ENCODE data around the gene RNF151.
A peak's percentile ranks its signal among the peaks of the same experiment; 100 is the strongest.

Gene RNF151

DNA sequence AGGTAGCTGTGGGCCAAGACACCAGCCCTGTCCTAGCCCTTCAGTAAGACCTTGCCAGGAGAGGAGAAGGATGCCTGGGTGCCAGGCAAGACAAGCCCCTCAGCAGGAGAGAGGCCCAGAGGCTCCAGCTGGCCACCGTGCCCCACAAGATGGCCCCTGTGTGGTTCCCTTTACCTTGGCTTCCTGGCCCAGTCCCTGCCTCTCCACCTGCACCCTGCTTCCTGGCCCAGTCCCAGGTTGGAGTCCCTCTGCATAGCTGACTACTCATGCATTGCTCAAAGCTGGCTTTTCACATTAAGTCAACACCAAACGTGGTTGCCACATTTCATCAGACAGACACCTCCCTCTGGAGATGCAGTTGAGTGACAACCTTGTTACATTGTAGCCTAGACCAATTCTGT is 27.1 kb downstream of the RNF151 start:
- no peak for DNase-seq

DNA sequence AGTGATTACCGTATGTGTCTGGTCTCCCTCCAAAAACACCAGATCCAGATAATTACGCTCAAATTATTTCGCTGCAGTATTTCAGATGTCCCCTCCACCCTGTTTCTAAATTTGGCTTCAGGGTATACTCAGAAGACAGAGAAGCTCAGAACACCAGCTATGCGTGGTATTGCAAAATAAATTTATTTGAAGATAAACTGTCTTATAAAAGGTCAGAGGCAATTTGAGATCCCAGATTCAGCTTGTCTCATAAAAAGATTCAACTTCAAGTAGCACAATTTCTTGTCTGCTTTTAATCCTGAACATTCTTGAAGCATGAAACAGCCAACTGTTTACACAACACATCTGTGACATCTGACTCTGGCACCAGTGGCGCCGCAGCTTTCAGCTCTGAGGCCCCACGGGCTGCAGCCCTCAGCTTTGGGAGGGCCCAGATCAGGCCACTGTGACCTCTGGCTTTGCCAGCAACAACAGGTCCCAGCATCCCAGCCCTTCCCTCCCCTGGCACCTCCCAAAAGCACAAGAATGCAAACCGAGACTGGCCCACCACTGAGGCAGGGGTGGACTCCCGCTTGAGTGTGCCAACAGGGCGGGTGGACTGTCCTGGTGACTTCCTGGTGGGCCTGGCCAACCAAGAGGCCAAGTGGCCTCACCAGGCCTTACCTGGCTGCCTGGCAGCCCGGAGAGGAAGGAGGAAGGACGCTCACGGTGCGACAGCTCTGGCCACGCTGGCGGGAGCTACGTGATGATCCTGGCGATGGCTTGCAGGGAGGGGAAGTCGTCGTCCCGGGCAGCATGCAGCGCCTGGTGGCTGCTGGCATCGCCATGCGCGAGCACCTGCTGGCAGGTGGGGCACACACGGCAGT is 31.1 kb downstream of the RNF151 start:
- no peak for DNase-seq

DNA sequence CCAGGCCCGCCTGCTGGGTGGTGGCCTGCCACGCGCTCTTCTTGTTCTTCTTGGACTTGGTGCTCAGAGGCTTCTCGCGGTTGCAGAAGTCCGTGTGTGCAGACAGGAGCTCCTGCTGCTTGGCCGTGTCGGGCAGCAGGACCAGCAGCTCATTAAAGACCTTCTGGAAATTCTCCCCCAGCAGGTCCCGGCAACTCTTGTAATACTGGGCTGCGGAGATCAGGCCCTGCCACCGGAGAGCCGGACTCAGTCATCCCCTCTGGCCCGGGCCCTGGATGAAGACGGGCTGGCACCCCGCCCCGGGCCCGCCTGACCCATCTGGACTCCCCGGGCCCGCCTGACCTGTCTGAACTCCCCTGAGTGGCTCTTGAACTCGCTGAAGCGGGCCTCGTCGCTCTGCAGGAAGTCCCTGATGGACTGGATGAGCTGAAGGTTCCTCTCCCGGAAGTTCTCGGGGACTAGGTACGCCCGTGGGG is 31.7 kb downstream of the RNF151 start:
- DNase-seq, result no peak

DNA sequence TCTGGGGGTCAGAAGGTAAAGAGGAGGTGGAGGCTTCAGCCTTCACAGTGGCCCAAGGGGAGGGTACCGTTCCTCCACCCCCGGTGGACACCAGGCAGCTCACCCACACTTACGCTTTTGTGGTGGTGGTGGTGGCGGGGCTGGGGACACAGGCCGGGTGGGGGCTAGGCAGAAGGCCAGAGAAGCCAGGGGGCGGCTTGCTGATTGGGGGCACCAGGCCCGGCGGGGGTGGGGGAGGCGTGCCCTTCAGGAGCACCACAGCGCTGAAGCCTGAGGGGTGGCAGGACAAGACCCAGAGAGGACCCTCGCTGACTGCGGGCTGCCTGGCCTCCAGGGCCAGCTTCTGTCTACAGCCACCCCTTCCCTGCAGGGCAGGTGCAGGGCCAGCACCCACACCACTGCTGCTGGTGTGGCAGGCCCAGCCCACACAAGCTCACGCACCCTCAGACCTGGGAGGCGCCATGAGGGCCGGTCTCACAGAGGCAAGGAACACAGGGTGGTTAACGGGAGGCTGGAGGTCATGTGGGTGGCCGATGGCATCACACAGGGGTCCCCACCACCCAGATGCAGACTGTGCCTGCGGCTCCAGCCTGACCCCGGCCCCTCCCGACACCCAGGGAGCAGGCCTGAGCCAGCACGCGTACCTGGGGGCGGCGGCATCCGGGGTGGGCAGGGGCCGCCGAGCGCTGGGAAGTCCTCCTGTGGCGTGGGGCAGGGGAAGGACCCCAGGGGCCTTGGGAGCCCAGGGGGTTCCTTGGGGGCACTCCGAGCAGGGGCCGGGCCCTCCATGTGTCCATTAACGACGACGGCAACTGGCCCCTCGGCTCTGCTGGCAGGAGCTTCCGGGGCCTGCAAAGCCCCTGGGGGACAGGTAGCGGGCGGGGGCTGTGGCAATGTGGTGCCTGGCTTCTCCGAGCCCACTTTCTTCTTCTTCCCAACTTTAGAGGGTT is 32.5 kb downstream of the RNF151 start:
- DNase-seq, result no peak

DNA sequence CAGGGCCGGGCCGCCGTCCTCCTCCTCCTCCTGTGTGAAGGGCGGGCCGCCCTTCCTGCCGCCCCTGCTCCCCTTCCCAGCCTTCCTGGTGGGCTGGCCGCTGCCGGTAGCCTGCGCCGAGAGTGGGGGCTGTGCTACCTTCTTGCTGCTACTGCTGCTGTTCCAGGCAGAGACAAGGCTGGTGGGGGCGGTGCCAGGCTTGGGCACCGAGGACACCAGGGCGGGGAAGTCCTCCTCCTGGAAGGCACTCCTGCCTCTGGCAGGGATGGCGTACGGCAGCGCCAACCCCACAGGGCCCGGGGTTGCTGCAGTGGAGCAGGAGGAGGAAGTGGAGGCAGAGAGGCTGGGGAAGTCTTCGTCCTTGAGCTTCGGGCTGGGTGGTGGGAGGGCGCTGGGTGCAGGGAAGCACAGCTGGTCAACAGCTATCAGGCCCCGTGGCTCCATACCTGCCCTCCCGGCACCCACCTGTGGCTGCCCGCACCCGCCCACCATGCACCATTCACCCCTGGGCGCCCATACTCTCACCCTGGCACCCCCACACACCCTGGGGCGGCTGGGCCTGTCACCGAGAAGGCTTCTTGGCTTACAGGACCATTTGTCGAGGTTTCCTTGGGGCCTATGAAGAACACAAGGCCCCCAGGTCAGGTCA is 33.3 kb downstream of the RNF151 start:
- DNase-seq, result no peak

DNA sequence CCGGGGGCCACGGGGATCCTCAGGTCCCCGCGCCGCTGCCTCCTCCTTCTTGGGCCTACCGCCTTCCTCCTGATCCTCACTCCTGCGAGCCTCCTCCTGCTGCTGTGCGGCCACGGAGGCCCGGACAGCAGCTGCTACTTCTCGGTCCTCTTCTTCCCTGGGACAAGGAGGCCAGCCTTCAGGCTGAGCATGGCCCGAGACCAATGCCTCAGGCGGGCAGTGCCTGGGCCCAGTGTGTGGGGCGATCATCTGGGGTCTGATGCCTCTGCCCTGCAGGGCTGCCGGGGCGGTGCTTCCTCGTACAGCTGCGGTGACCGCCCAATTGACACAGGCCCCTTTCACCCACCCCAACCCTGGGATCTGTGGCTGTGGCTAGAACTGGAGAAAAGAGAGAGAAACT is 34.4 kb downstream of the RNF151 start:
- DNase-seq, result no peak

DNA sequence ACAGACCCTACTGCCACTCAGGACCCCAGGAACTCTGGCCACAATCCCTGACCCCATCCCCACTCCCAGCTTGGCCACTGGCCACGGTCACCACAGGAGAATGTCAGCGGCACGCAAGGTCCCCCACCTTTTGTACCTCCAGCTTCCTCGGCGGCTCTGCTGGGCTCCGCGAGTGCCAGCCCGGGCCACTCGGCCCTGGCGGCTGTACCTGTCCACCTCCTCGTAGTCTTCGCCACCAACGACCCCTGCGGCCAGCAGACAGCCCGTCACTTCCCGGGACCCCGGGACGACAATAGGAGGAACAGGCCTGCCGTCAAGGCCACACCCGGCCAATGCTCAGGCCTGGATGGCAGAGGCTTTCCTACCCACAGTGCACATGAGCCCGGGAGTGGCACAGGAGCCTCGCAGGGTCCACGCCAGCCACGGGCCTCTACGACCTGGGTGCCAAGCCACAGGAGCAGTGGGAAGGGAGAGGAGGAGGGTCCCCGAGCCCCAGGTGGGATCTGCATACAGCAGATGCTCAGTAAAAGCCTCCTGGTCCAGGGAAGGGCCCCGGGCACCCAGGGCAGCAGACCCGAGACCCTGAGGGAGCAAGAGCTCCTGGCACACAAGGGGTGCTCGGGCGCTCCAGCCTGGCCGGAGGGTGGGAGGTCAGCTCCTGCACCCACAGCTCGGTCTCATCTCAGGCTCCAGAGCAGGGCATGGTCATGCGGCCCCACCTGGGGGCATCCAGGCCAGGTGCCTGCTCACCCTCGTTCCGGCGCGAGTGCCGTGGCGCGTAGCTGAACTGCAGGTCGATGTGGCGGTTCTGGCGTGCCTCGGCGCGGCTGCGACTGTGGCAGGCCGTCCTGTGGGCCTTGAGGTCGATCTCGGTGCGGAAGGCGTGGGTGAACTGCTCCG is 35.0 kb downstream of the RNF151 start:
- no peak for DNase-seq

DNA sequence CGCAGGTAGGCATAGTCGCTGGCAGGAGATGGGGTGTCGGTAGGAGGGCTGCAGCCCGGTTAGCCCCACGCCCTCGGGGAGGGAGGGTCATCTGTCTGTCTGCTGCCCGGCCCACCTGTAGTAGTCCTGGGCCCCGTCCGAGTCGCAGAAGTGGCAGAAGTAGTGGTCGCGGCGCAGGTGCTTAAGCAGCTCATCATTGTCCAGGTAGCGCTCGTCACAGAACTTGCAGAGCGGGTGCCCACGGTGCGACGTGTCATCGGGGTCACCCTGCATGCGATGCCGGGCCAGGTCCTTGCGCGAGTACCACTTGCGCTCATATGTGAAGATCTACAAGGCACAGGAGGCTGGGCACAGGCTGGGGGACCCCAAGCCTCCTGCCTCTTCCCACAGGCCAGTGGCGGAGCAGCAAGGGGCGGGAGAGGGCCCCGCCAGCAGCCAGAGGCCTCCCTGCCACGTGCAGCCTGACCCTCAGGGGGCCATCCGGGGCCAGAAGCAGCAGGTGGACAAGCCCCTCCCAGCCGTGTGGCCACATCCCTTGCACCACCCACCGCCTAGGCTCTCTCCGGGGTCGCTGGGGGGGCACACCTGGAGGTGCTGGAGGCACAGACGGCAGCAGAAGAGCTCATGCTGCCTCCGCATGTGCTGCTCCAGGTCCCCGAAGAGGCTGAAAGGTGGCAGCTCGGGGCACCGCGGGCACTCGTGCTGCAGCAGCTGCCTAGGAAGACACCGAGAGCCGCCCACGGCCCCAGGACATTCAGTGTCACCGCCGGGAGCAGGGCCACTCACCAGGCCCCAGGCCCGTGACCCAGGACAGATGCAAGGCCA is 36.0 kb downstream of the RNF151 start:
- DNase-seq, result no peak

DNA sequence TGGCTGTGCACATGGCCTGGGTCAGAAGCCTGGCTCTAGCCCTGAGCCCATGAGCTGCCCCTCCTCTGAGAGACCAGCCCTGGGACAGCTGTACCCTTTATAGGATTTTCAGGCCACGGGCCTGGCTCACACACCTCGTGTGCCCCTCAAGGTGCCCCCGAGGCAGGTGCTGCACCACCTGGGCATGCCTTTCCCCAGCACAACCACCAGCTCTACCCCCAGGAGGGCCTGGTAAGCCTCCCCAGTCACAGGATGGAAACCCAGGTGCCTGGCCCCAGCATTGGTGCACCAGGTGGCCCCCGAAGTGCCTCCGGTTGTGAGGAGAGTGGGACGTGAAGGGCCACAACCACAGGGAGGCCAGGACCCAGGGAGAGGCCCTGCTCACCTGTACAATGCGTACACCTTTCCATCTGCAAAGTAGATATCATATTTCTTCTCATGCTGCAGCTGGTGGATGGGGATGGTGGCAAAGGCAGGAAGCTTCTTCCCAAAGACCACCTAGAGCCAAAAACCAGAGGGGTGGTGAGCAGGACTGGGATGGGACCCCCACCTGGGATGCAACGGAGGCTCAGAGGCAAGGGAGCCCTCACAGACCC is 36.7 kb downstream of the RNF151 start:
- no peak for DNase-seq

DNA sequence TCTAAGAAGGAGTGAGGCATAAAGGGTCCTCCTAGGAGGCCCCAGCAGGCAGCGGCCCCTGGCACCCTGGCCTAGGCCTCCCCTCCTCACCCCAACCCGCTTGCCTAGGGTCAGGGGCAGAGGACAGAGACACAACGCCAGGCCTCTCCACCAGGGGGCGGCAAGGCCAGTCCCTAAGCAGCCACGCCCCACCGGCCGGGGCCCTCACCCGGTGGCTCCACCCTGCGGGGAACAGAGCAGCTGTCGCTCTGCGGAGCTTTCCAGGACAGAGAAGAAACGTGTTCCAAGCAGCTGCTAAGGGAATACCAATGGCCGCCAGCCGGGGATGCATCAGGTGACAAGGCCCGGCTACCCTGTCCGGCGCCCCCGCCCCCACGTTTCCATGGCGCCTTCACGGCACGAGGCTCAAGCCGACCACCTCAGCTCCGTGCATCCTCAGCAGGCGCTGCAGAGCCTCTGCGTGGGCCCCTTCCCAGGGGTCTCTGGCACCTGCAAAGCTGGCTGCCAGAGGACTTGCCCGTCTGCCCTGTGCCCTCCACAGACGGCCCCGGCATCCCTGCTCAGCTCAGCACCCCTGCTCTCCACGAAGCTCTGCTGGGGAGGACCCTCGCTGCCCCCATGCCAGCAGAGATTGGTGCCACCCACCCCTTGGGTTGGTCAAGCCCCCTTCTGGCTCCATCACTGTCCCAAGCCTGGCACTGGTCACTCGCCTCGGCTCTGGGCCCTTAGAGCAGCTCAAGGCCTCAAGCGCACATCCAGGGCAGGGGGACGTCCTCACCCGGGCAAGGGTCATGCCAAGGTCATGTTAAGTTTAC is 37.4 kb downstream of the RNF151 start:
- peak; percentile 97 for DNase-seq

DNA sequence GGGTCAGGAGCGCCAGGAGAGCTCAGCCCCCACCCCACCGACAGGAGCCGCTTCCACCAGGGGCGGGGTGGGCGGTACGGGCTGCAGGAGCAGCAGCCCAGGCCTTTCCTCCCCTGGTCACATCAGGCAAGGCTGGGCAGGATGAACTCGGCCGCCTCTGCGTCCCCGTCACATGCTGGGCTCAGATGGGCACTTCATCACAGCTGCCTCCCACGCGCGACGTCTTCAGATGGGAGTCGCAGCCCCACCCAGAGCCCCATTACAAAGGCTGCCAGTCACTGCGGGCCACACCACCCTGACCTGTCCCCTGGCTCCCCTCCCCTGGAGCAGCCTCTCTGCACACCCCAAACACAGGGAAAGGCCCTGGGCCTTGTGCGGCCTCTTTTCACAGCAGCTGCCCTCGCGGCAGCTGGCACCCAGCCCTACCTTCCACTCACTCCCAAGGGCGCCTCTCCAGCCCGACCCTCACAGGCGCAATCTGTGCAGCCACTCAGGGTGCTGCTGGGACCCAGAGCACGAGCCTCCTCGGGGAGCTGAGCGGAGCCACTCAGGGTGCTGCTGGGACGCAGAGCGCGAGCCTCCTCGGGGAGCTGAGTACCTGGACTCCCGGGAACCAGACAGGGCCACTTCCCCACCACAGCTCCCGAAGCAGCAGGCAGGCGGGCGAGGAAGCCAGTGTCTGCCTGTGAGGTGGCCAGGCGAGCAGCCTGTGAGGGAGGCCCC is 38.3 kb downstream of the RNF151 start:
- no peak for DNase-seq

DNA sequence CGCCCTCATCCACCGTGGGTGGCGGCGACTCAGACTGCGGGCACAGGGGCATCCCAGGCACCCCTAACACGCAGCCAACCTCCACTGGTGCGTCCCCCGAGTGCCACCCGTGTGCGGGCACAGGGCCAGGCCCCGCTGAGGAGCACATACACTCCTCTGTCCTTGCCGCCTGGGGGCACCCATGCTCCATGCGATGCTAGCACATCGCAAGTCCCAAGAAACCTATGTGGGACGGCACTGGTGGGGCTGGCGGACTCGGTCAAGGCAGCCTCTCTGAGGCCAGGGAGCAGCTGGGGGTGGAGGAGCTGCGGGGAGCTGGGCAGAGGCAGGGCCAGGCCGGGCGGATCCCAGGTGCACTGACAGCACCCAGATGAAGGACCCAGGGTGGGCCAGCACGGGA is 39.0 kb downstream of the RNF151 start:
- no peak for DNase-seq

DNA sequence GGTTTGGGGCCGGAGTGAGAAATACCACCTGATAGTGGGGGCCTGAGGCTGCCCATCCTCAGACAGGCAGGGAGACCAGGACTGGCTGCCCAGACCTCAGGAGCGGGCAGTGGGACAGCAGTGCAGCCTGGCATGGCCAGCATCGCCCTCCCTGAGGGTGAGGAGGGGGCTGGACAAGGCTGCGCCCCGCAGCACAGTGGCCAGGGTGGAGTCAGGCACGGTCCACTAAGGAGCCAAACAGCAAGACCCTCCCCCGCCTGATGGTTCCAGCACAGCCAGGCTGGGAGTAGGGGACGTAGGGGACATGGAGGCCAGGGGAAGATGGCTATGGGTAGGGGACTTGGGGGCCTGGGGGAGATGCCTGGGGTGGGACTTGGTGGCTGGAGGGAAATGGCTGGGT is 39.7 kb downstream of the RNF151 start:
- no peak for DNase-seq

DNA sequence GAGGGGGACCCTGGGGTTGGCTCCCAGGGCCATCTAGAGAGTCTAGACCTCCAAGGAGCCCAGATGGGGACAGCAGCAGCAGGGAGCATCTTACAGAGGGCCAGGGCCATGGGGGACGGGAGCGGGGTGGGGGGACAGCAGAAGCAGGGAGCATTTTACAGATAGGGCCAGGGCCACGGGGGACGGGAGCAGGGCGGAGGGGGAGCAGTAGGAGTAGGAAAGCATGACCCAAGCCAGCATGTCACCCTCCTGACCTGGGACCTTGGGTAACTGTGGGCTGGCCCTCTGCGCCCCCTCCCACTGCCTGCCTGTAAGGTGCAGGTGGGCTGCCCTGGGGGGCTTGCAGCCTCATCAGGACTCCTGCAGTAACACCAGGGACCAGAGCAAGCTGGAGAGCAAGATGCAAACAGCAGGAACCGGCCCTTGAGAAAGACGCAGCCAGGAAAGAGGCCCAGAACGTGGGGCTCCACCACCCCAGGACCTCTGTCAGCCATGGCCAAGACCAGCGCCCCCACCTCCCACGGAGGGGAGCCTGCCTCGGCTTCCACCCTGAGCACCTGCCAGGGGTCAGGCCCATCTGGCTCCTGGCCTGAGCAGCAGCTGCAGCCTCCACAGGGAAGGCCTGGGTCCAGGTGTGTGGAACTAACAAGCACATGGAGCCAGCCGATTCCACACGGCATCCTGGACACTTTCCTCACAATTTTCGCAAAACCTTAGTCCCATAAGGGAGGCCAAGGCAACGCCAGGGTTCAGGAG is 40.6 kb downstream of the RNF151 start:
- no peak for DNase-seq

DNA sequence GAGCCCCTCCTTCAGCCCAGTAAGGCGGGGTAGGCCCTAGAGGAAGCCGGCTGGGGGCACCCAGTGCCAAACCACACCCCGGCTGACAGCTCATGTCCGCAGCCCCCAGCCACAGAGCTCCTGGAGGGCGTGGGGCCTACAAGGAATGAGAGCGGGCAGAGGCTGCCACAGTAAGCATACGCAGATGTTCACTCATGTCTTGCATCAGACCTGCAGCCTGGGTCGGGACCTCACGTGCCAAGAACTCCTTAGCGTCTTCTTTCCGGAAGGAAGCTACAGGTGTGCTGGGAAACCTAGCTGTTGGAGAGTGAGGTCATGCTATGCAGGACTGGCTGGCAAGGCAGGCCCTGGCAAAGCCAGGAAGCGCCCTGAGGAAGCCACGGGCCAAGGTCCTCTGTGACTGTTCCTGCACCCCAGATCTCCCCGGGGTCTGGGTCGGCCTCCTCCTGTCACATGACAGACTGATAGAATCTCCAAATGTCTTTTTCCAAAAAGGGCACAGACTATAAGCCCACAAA is 41.4 kb downstream of the RNF151 start:
- no peak for DNase-seq

DNA sequence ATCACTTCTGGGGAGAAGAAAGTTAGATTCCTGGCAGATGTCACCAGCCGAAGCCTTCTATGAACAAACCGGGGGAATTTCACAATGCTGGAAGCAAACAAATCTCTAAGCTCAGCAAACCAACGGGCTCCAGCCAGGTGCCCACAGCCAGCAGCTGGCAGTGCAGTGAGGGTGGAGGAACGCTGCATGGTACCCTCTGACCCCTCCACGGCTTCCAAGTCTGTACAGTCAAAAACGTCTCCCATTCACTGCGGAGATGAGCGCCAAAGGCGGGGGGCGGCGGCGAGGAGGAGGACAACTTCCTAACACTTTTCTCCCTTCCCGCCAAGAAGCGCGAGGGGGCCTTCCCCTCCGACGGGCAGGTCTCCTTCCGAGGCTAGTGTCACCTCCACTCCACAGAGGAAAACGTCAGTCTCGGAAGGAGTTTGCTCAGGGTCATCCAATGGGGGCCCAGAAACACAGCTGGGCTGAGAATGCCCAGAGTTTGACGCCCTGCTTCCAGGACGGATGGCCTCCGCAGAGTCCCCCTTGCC is 42.0 kb downstream of the RNF151 start:
- no peak for DNase-seq

DNA sequence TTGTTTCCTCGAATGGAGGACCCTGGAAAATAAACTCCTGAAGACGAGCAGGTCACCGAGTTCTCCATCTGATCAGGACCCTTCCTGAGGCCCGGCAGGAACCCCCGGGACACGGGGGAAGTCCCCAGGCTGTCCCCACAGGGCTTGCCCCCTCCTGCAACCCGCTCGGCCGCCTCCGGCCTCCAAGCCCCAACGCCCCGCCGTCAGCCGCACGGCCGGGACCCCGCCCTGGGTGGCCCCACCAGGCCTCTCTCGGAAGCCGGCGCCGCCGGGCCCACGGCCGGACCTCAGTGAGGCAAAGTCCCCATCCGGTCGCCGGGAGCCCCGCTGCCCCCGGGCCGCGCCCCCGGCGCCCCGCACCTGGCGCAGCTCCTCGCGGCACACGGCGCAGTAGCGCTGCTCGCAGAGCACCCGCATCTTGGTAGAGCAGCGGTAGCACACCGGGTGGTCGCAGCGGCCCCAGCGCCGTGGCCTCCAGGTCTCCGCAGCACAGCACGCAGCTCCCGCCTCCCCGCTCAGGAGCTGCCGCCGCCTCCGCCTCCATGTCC is 42.6 kb downstream of the RNF151 start:
- DNase-seq, result no peak

All from islet precursor cell (in vitro differentiated cells).